GM21367 (cell line): ENCODE measurements around the gene HADH.
"Not testable (repeated sequence)": the region's sequence is repeated elsewhere in the genome, so short reads cannot be mapped to it uniquely, and the experiment has no call there.

Experiments used
- ATAC-seq: cut with Tn5 transposase; IDR thresholded peaks from one replicate; pipeline ENCODE4 v1.9.1; 2021; ENCODE audit not compliant: unreplicated experiment

The HADH gene

GRCh38 chr4:107994894-107995293 lies 5.2 kb downstream of the HADH start:
- no peak for ATAC-seq

GRCh38 chr4:107996949-107997788 lies 7.5 kb downstream of the HADH start:
- ATAC-seq: no peak

DNA sequence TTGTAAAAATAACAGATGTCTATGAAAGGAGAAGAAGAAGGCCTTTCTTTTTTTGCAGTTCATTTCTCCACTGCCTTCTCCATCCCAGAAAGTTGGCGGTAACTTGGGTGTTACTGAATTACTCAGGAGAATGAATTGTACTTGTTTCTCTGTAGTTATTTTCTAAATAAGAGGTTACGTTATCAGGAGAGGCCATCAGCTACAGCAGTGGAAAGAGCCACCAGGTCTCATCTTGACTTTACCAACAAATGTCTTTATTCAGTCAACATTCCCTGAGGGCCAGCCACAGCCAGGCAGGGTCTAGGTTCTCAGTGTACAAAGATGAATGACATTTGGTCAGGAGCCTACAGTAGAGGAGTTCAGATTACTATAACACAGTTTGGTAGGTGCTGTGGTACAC lies 8.1 kb downstream of the HADH start:
- no peak for ATAC-seq

DNA sequence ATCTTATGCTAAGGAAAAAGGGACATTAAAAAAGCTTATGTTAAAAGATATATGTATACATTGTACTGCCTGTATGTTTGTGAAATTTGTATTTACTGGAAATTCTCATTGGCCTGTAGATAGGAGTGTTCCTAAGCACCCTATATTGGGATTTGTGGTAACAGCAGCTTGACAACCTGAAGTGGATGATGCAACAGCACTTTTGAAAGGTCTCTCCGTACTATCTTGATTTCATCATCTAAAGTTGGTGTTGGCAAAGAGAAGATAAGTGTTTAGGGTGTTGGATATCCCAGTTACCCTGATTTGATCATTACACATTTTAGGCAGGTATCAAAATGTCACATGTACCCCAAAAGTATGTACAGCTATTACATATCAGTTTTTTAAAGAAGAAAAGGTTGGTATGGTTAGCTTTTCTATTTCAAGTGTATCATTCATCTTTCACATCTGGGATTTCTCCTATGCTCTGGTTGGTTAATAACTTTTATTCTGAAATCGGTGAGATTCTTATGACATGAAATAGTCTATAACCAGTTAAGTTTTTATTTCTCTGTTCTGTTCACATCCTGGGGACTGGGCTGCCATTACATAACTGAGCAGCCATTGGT lies 10.3 kb downstream of the HADH start:
- ATAC-seq: no peak

DNA sequence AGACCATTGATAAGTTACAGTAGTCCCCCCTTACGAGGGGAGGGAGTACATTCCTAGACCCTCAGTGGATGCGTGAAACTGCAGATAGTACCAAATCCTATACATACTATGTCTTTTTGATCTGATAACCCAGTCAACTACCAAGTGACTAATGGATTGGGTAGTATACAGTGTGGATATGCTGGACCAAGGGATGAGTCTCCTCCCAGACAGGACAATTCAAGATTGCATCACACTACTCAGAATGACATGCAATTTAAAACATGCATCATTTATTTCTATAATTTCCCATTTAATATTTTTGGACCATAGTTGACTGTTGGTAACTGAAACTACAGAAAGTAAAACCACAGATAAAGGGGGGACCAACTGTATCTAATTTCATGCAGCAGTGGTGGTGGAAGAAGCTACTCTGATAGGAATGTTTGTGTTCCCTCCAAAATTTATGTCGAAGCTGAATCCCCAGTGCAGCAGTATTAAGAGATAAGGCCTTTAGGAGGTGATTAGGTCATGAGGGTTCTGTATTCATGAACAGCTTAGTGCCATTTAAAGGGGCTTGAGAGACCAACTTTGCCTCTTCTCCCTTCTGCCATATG lies 11.9 kb downstream of the HADH start:
- ATAC-seq: no peak

DNA sequence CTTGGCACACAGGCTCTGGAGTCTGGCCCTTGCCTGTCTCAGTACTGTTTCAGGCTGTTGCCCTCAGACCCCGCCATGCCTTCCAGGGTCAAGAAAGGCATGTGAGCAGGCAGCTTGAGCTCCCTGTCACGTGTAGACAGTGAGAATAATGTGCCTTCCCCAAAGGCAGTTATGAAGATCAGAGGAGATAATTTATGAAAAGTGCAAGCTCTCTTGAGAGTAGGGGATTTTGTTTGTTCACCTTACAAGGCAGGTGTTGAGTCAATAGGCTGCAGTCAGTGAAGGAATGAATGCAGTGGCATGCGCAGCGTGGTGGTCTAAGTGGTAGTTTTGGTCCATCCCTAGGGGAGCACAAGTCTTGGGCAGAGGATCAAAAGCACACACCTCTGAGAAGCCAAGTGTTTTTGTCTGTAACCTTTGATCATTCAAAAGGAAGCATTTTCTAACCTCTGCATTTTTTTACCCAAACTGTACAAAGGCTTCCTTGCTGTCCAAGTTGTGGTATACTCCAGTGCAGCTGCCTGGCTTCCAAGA lies 14.4 kb downstream of the HADH start:
- ATAC-seq: no peak

DNA sequence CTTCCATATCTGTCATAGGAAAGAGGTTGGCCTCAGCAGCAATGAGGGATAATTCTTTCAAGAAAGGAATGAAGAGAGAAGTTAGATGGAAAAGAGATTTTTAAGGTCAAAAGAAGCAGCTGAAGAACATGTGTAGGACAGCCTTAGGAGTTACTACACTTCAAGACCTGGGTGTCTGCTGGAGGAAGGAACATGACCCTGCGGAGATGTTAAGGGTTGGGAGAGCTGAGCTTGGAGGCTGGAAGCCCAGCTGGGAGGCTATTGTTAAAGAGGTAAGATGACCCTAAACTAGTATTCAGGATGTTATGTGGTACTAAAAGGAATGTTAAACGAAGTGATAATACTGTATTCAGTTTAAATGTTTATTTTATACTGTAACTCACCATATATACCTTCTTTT lies 15.0 kb downstream of the HADH start:
- no peak for ATAC-seq

DNA sequence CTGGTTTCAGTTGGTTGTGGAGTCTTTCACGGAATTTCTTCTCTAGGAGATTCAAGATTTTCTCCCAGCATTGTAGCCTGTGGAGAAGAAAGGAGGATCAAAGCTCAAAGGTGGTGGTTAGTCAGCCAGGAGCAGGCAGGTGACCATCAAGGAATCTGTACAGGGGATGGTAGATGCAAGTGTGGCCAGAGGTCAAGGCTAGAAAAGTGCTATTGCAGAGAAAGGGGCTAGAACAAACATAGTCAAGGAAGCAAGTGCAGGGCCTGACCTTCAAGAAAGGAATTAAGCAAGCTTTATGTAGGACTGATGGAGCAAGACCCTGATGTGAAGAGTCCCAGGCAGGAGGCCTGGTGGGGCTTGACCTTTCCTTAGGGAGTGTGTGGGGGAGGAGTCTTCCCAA lies 16.1 kb downstream of the HADH start:
- ATAC-seq: no peak

GRCh38 chr4:108006361-108006760 lies 16.7 kb downstream of the HADH start:
- no peak for ATAC-seq

- ATAC-seq: no peak
Observed at GRCh38 chr4:108007984-108008383, 18.3 kb downstream of the HADH start.

DNA sequence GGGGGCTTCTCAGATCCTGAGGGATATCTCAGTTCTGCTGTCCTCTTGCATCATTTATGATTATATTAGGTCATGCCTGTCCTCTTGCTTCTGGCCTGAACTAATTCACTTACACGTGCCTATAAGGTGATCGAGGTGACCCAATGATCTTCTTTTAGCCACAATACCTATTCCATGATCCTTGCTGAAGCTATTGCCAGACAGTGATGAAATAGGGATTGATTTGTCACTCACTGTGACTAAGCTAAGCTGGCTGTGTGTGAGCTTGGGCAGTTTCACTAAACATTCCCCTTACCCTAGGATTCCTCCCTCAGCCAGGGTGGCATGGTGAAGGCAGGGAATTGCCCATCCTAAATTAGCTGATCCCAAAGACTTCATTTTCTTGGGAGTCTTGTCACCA lies 19.0 kb downstream of the HADH start:
- ATAC-seq: no peak

DNA sequence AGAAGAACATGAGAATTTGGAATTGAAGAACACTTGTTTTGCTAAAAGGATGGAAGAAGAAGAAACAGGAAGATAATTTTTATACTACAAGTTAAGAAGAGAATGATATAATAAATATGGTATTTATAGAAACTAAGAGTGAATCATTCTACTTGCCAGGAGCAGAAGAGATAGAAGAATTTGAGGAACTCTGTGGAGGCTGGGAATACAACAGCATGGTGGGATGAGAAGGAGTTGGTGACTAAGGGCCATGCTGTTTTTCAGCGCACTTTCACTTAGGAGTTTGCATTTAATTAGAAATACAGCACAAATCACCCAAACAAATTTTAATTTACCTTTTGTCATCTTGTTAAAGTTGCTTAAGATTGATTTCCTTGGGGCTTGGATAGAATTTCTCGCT lies 20.5 kb downstream of the HADH start:
- no peak for ATAC-seq

DNA sequence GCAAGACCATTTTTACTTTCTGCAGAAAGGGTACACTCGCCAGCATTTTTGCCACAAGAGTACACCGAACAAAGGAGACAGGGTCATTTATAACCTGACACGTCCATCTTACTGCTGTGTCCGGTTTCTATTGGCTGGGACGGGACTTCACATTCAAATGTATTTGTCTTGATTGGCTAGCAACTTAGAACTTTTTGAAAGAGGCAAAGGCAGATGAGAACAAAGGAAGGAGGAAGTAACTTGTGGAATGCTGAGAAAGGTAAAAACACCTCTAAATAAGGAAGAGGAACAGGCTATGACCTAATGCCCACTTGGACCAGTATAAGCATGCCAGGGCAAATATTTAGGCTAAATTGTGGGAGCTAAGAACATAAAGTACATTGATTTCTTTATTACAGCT lies 22.7 kb downstream of the HADH start:
- ATAC-seq: not testable (repeated sequence)

DNA sequence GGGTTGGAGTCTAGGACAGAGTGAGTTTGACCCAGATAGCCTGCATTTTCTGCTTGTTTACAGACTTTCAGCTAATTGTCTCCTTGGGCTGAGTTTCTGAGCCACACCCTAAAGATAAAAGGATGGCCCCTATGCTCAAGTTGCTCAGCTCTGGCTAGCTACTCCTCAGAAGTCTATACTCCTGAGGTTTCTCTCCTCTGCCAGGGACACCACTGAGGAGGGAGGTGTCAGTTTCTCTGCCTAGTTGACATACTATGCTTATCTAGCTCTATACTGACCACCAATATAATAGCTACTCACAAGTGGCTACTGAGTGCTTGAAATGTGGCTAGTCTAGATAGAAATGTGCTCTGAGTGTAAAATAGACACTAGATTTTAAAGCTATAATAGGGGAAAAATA lies 23.6 kb downstream of the HADH start:
- no peak for ATAC-seq

DNA sequence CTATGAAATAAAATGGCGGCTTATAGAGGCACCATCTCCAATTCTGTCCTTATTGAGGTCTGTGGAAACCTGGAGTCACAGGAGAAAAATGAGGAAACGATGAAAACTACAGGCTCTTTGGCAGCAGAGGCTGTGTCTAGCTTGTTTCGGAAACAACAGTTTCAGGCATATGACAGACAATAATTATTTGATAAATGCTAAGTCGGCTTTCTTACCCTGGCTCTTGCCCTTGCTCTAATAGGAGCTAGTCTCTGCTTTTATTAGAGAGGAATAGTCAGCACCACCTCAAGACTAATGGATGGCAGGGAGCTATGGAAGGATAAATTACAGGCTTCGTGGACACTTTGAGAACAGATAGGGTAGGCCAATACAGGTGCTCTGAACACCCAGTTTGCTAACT lies 24.3 kb downstream of the HADH start:
- ATAC-seq: no peak

GRCh38 chr4:108018040-108018883 lies 28.6 kb downstream of the HADH start:
- peak; percentile 72 for ATAC-seq

DNA sequence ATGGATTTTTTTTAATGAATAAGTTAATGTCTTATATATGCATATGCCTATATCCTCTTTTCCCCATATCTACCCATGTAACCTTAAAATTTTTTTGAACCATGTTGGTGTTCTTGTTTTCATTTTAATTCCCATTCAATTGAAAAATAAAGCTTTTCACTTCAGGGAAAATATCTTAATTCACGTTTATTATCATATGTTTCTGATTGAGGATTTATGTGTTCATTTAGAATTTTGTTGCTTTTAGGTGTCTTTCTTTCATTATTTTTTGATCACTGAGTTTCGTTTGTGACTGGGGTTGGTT lies 29.1 kb downstream of the HADH start:
- ATAC-seq: no peak

DNA sequence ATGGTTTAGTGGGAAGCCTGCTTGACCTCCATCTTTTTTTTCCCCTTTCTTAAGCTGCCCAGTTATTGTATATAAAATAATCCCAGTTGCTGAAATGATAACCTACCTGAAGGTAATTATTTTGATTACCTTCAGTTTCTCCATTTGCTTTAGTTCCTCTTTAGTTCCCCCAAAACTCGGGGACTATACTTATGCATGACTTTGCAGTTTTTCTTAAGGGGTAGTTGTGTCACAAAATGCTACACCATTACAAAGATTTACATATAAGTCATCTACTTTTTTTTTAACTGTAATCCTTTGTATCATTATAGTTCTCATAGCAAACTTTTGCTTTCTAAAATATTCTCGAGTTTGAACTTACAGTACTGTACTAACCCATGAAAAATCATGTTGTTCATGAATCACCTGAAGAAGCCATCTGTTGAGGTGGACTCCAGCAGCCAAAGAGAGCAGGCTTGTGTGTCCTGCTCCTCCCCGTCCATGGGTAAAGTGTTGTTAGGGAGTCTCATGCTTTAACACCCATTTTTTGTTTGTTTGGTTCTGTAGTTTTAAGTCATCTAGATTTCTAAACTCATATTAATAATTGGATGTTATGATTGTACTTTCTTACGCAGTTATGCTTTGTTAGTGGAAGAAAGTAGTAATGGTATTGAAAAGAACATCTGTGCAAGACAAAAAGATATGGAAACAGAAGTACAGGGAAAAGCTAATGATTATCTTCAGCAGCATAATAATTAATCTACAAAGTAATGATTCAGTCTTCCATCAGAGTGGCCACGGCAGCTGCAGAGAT lies 34.6 kb downstream of the HADH start:
- no peak for ATAC-seq

DNA sequence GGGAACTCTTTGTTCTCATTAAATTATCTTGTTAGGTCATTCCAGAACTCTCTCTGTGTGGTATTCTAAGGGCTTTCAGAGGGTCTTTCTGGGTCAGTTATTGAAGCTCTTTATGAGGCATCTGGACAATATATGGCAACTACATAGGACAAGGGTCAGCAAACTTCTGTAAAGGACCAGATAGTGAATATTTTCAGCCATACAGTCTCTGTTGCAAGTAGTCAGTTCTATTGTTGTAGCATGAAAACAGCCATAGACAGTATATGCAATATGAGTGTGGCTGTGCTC lies 35.1 kb downstream of the HADH start:
- no peak for ATAC-seq

- no peak for ATAC-seq
Observed at GRCh38 chr4:108029016-108029720, 39.5 kb downstream of the HADH start.
